Neuron (in vitro differentiated cells): Measurements from ENCODE around the gene NRXN3.
A peak's percentile ranks its signal among the peaks of the same experiment; 100 is the strongest.

ENCODE experiments used
- H2AFZ ChIP-seq: one replicate; pipeline ENCODE4 v1.6.1; 2013; ENCODE audit warnings: low read depth, mild to moderate bottlenecking, inconsistent platforms, low read length, moderate library complexity
- H3K27me3 ChIP-seq: one replicate; pipeline ENCODE4 v1.6.1; 2013; ENCODE audit warnings: low read length; ENCODE audit not compliant: insufficient read depth
- H3K36me3 ChIP-seq: one replicate; pipeline ENCODE4 v1.6.1; 2013; ENCODE audit warnings: low read length; ENCODE audit not compliant: insufficient read depth
- H3K4me1 ChIP-seq: one replicate; pipeline ENCODE4 v1.6.1; 2013; ENCODE audit warnings: low read length; ENCODE audit not compliant: insufficient read depth
- H3K4me3 ChIP-seq: 2 replicates; pipeline ENCODE4 v1.5.1; 2013; ENCODE audit warnings: mild to moderate bottlenecking, low read length, moderate library complexity
- H3K9me3 ChIP-seq: one replicate; pipeline ENCODE4 v1.6.1; 2013; ENCODE audit warnings: low read length

The NRXN3 gene

DNA sequence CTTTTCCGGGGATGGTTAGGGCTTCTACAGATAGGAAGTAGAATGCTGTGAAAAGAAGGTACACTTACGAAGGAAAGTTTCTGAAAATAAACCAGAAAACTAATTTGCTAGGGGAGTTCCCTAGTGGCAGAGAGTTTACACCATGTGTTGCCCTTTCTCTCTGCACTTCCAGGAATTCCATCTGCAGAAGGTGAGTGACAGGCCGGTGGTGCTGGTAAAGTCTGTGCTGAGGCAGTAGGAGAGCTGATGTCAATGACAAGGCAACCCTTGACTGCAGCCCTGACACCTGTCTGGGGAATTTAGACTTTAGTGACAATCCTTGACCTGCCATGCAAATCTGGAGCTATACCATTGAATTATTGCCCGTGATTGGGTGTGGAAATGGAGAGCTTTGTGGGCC is 687.8 kb downstream of the NRXN3 start:
- Histone ChIP-seq H3K4me3 (no peak overlapping the region), H3K9me3 (no peaks in the 10 kb centered on the region), H2AFZ (no peak overlapping the region), H3K4me1 (no peaks in the 10 kb centered on the region), H3K27me3 (no peaks in the 10 kb centered on the region), H3K36me3 (no peaks in the 10 kb centered on the region)

DNA sequence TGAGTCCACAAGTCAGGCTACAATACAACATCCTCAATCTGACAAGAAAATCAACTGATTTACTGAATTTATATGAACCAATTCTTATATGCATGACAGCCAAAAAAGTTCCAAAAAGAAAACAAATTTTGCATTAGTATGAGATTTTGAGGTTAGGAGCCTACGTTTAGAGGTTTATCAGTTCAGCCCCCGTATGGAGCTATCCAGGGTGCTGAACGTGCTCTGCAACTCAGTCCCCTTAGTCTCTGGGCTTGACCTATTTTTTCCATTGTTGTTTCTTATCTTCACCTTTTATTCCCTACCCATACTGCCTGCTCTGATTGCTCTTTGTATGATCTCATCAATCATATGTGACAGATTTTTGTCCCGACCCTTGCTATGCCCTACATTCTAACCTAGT is 693.0 kb downstream of the NRXN3 start:
- no peaks in the 10 kb centered on the region for H3K9me3 ChIP-seq
- no peak overlapping the region for H2AFZ ChIP-seq
- H3K27me3 ChIP-seq = no peaks in the 10 kb centered on the region
- no peaks in the 10 kb centered on the region for H3K36me3 ChIP-seq
- H3K4me1 ChIP-seq = no peaks in the 10 kb centered on the region
- H3K4me3 ChIP-seq = no peak overlapping the region

DNA sequence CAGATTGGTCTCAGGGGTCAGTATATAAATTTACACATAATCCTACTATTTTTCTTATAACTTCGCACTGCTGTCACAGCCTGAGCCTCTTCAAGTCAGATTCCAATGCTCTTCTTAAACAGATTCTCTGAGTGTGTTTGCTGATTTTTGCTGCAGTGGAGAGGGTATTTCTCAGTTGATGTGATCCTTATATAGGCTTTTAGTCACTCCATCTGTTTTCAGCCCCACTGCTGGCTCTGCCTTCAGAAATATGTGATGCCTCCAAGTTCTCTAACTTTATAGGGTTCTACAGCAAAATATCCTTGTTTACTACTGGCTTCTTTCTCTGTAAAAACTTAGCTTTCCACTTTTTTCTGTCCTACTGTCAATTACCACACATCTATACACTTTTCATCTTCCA is 702.7 kb downstream of the NRXN3 start:
- Histone ChIP-seq H3K36me3 (no peaks in the 10 kb centered on the region), H3K27me3 (no peaks in the 10 kb centered on the region), H3K4me1 (no peaks in the 10 kb centered on the region), H3K9me3 (no peaks in the 10 kb centered on the region), H3K4me3 (no peak overlapping the region), H2AFZ (no peak overlapping the region)

DNA sequence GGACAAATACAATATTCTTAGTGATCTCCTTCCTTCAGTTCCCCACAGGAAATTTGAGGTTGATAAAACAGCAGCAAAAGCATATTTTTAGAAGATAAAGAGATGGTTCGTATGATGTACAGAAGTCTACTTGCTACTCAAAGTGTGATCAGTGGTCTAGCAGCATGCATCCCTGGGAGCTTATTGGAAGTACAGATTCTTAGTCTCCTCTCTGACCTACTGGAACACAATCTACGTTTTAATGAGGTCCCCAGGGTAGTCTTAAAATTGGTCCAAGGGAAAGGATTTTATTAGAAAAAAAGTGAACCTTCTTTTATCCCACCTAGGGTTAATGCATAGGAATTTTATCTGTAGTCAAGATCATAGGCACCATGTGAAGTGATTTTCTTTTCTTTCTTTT is 703.4 kb downstream of the NRXN3 start:
- Histone ChIP-seq H3K9me3 (no peaks in the 10 kb centered on the region), H3K4me1 (no peaks in the 10 kb centered on the region), H3K36me3 (no peaks in the 10 kb centered on the region), H2AFZ (no peak overlapping the region), H3K4me3 (no peak overlapping the region), H3K27me3 (no peaks in the 10 kb centered on the region)

DNA sequence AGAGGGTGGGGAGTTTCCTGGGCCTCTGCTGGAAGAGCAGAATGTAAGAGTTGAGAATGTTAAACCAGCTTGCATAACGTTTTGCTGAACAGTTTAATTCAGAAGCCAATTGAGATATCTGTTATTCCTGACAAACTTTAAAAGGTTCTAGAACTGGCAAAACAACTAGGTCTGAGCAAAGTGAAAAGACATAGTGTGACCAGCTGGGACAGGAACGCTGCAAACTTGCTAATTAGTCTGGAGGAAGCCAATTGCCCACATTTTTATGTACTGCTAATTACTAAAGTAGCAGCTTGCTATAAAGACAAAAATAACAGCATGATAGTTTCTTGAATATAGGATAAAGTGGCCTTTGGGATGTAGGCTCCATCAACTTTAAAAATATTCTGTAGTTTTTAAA is 704.9 kb downstream of the NRXN3 start:
- H3K27me3 ChIP-seq = no peaks in the 10 kb centered on the region
- no peak overlapping the region for H2AFZ ChIP-seq
- H3K4me1 ChIP-seq = no peaks in the 10 kb centered on the region
- no peak overlapping the region for H3K4me3 ChIP-seq
- H3K36me3 ChIP-seq = no peaks in the 10 kb centered on the region
- no peaks in the 10 kb centered on the region for H3K9me3 ChIP-seq

DNA sequence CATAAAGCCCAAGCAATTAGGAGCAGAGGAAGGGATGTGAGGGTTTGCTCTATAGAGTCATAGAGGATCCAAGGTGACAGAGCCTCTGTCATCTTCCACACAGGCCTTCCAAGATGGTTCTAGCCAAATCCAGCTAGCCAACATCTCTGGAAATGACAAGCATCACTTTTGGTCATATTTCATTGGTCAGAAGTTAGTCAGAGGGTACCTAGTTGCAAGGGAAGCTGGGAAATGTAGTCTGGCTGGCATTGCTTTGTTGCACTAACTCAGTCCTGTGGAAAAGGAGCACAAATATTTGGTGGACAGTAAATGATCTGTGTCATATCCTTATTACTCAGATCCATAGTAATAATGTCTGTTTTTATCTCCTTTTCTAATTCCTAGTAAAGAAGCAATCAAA is 715.7 kb downstream of the NRXN3 start:
- Histone ChIP-seq H3K27me3 (no peaks in the 10 kb centered on the region), H3K36me3 (no peaks in the 10 kb centered on the region), H2AFZ (no peak overlapping the region), H3K4me1 (no peaks in the 10 kb centered on the region), H3K4me3 (no peak overlapping the region), H3K9me3 (no peaks in the 10 kb centered on the region)

DNA sequence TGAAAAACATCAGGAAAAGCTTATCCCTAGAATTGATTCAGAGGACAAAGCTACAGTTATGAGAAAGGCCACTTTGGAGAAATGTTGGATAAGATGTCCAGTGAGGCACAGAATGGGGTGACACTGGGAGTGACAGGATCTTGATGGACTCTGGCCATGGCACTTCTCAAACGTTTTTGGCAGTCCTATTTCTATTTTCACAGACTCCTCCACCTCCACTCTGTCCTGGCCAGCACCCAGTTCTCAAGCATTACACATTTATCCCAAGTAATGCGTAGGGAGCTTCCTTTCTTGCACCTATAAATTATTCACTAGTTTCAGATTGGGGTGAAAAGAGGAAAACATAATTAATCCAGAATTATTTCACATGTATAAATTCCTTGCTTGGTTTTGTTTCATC is 727.3 kb downstream of the NRXN3 start:
- H3K27me3 ChIP-seq = no peaks in the 10 kb centered on the region
- peaks cover 9% of the 10 kb centered on the region for H3K4me1 ChIP-seq
- H3K4me3 ChIP-seq = no peak overlapping the region
- no peak overlapping the region for H2AFZ ChIP-seq
- no peaks in the 10 kb centered on the region for H3K36me3 ChIP-seq
- H3K9me3 ChIP-seq = no peaks in the 10 kb centered on the region

DNA sequence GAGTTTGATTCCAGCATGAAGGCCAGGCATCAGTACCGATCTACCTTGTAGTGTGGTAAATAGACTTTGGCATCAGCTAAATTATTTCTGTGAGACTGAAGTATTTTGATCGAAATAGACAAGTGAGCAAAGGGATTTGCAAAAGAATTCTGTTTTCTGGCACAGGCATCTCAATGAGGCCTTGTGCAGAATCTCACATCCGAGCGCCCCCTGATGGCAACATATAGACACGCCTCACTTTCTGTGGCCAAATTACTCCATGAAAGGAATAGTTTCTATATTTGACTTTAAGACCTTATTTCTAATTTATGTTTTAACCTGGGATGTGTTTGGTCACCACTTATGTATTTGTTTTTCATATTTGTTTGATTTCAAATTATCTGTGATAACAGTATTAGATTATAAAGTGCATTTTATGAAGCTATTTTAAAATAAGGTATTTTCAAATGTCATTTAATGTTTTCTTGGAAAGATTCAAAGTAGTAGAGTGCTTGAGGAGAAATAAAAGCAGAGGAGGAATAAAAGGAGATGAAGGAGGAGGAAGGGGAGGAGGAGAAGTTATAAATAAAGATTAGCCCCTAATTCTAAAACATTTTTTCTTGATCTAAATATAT is 731.9 kb downstream of the NRXN3 start:
- H3K4me3 ChIP-seq = no peak overlapping the region
- no peaks in the 10 kb centered on the region for H3K9me3 ChIP-seq

DNA sequence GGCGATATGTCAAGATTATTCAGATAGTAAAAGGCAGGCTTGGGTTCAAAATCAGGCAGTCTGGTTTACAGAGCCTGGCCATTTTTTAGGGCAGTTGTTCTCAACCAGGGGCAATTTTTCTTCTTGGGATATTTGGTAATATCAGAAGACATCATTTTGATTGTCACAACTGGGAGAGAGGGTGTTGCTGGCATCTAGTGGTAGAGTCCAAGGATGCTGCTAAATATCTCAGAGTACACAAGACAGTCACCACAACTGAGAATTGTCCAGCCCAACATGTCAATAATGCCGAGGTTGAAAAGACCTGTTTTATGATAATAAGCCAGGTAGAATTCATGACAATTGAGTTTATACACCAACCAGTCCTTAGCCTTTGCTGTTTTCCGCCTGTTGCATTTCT is 733.9 kb downstream of the NRXN3 start:
- Histone ChIP-seq H3K27me3 (no peaks in the 10 kb centered on the region), H3K4me1 (no peaks in the 10 kb centered on the region), H3K4me3 (no peak overlapping the region), H2AFZ (no peak overlapping the region), H3K9me3 (no peaks in the 10 kb centered on the region), H3K36me3 (no peaks in the 10 kb centered on the region)

More for the DNA sequence above, 731.9 kb downstream of the NRXN3 start:
- H3K27me3 ChIP-seq = no peaks in the 10 kb centered on the region
- H2AFZ ChIP-seq = peak overlapping the region; percentile 54
- H3K4me1 ChIP-seq = no peaks in the 10 kb centered on the region
- no peaks in the 10 kb centered on the region for H3K36me3 ChIP-seq

DNA sequence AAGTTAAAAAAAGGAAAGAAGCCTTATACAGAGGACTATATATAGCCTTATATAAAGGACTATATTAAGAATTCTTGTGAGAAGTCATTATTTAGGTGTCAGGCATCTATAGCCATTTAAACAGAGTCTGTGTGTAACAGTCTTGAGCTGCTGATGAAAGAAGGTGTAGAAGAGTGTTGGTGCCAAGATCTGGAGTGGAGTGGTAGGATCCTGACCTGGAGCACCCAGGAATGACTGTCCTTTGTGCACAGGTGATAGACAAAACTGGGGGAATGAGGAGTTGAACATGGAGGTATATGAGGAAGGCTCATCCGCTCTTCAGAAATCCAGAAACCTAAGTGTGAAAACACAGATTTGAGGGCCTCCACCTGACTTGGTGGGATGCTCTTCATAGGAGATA is 747.3 kb downstream of the NRXN3 start:
- H3K4me3 ChIP-seq = no peak overlapping the region
- no peaks in the 10 kb centered on the region for H3K9me3 ChIP-seq
- no peaks in the 10 kb centered on the region for H3K36me3 ChIP-seq
- no peak overlapping the region for H2AFZ ChIP-seq
- no peaks in the 10 kb centered on the region for H3K4me1 ChIP-seq
- H3K27me3 ChIP-seq = no peaks in the 10 kb centered on the region

DNA sequence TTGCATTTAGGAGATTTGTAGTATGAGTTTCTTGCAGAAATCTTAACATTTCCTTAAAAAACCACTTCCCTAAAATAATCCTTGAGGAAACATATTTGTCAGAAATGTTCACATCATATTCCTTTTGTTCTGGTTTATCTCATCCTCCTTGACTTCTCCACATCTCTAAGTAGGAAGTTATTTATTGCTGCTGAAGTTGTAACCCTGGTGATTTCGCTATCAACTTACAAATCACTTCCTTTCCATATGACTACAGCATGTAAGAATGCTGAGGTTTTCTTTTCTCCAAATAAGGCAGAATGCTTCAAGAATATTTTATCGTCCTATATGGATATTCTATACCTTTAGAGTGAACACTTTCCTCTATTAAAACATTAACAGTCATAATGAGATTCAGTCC is 751.7 kb downstream of the NRXN3 start:
- Histone ChIP-seq H3K36me3 (no peaks in the 10 kb centered on the region), H3K4me3 (no peak overlapping the region), H3K9me3 (no peaks in the 10 kb centered on the region), H2AFZ (no peak overlapping the region), H3K4me1 (no peaks in the 10 kb centered on the region), H3K27me3 (no peaks in the 10 kb centered on the region)

DNA sequence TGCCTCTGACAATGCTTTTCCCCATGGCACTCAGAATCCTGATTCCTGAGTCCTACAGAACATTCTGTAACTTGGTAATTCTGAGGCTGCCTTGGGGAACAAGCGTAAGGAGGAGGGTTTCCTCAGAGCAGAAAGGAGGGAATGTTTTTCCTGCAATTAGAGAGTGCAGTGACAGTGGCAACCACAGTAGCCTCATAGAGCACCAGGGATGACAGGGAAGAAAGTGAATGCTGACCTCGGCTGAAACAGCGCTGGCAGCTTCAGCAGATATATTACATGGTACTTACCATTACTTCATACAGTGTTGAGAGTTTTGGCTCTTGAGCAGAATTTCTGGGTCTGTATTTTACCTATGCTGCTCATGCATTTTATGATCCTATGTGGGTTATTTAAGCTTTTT is 757.1 kb downstream of the NRXN3 start:
- H3K4me1 ChIP-seq = no peaks in the 10 kb centered on the region
- no peaks in the 10 kb centered on the region for H3K36me3 ChIP-seq
- H3K4me3 ChIP-seq = no peak overlapping the region
- H3K9me3 ChIP-seq = no peaks in the 10 kb centered on the region
- no peak overlapping the region for H2AFZ ChIP-seq
- no peaks in the 10 kb centered on the region for H3K27me3 ChIP-seq

DNA sequence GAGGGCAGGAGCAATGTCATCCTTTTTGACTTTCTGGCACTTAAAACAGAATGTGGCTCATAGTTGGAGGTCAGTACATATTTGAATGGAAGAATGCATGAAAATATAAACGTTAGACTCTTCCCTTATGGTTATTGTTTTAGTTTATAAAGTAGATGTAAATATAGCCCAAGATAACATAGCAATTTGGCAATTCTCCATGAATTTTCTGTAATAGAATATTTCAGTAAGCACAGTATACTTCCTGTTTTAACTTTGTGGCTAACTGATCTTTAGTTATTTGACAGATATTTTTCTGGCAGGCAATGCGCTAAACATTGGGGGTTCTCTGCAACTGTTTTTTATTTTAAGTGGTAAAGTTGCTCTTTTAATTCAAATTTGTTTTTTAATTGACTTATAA is 763.0 kb downstream of the NRXN3 start:
- Histone ChIP-seq H3K4me1 (no peaks in the 10 kb centered on the region), H3K4me3 (no peak overlapping the region), H3K27me3 (no peaks in the 10 kb centered on the region), H3K9me3 (no peaks in the 10 kb centered on the region), H2AFZ (no peak overlapping the region), H3K36me3 (no peaks in the 10 kb centered on the region)

DNA sequence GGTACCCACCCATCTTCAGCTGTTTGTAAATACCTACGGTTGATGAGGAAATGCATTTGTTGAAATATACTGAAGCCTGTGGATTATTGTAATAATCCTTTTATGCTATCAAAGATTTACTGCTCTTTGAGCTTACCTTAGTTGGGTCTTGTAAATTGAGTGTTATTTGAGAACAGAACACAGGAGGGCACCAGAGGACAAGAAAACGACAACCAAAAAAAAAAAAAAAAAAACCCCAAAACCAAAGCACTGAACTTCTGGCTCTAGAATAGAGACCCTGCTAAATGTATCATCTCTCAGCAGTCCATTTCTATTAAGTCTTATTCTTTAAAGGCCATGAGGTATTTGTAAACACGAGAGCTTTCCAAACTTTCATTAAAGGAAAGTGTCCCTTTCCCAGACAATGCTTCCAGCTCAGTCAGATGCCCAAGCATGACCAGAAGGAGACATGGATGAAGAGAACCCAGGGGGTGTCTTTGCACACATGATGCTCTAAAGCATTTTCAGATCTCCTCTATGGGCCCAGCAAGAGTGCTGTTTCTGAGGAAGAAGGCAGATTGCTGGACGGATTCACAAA is 763.9 kb downstream of the NRXN3 start:
- Histone ChIP-seq H3K36me3 (no peaks in the 10 kb centered on the region), H3K4me1 (no peaks in the 10 kb centered on the region)

More for the DNA sequence above, 763.9 kb downstream of the NRXN3 start:
- H3K4me3 ChIP-seq = no peak overlapping the region
- H3K27me3 ChIP-seq = no peaks in the 10 kb centered on the region
- H3K9me3 ChIP-seq = no peaks in the 10 kb centered on the region
- H2AFZ ChIP-seq = no peak overlapping the region
